K562 (cell line): ENCODE measurements around the gene SMG5. TPM values are rescaled to one million over a fixed set of nuclear protein-coding genes. Genes with fewer than 3 reads are reported as not detected.

Experiments
- ATAC-seq: fragments of 200-7000 bp; cut with Tn5 transposase; 3 replicates; pipeline ENCODE4 v1.9.1; 2020; ENCODE audit warnings: moderate library complexity
- BruUV-seq: library from RNA; stranded (reverse); fragments of 400-500 nt; replicated peaks from 2 replicates; lab custom pipeline; 2021; lab: Mats Ljungman, UMichigan
- CTCF ChIA-PET: fragments of 300-600 bp; formaldehyde crosslinking; extraction: SDS; loops from one replicate; lab custom pipeline; 2021; ENCODE audit warnings: low intra/inter-chr PET ratio; lab: Yijun Ruan, JAX
- POLR2A ChIA-PET: fragments of 300-600, 350-650 bp; sonication (Branson Sonifier 250); formaldehyde crosslinking; extraction: SDS; loops from one replicate; lab custom pipeline; 2021; ENCODE audit warnings: antibody characterized with exemption, inconsistent platforms; lab: Yijun Ruan, JAX
- DNase-seq, 4 experiments: peaks; one replicate each; pipeline versions ENCODE4 v3.0.0 to v3.0.0-alpha.2; 2011 to 2018; ENCODE audit warnings: low spot score in 3 of 4, mixed read lengths in 3 of 4; ENCODE audit errors: extremely low read depth in 1 of 4
- FAIRE-seq: peaks from 2 replicates; lab custom pipeline; 2011; peaks lifted over from hg19 to GRCh38; lab: Jason Lieb, UNC
- H2AFZ ChIP-seq: 2 replicates; pipeline ENCODE4 v1.6.0; 2011; ENCODE audit warnings: low read depth, low read length, control low read depth, inconsistent platforms
- H3K27ac ChIP-seq: fragments of 200-600 bp; 3 replicates; pipeline ENCODE4 v1.8.0; 2011; ENCODE audit warnings: low read depth, mild to moderate bottlenecking, control low read depth, inconsistent platforms, low read length, moderate library complexity, mixed read lengths; ENCODE audit errors: extremely low read depth
- H3K27me3 ChIP-seq, 2 experiments: fragments of 300-600 bp in 1 of 2; 2 replicates in 1 of 2; 3 replicates in 1 of 2; pipeline versions ENCODE4 v1.6.0 to v1.8.0; 2011; ENCODE audit warnings: inconsistent platforms in 2 of 2, low read length in 2 of 2, mild to moderate bottlenecking in 1 of 2, mixed read lengths in 1 of 2, moderate library complexity in 1 of 2; ENCODE audit not compliant: control insufficient read depth in 2 of 2, insufficient read depth in 2 of 2
- H3K36me3 ChIP-seq: fragments of 300-600 bp; 3 replicates; pipeline ENCODE4 v1.8.0; 2011; ENCODE audit warnings: mild to moderate bottlenecking, low read length, inconsistent platforms; ENCODE audit not compliant: control insufficient read depth, insufficient read depth
- H3K4me1 ChIP-seq, 2 experiments: fragments of 200-600 bp in 1 of 2; replicated peaks in 1 of 2; 2 replicates in 1 of 2; 3 replicates in 1 of 2; pipeline versions ENCODE4 v1.5.1 to v1.8.0; 2011; ENCODE audit warnings: inconsistent platforms in 2 of 2, low read length in 2 of 2, mild to moderate bottlenecking in 1 of 2, mixed read lengths in 1 of 2, moderate library complexity in 1 of 2; ENCODE audit not compliant: control insufficient read depth in 2 of 2, insufficient read depth in 2 of 2
- H3K4me2 ChIP-seq: 2 replicates; pipeline ENCODE4 v1.6.1; 2011; ENCODE audit warnings: low read length, control low read depth, inconsistent platforms, mixed read lengths; ENCODE audit not compliant: insufficient read depth
- H3K4me3 ChIP-seq: fragments of 200-600 bp; sonication (generic), shearing (Covaris generic); 2 replicates; pipeline ENCODE4 v1.5.1; 2016; ENCODE audit warnings: control low read depth, inconsistent platforms
- H3K79me2 ChIP-seq: fragments of 200-600 bp; 3 replicates; pipeline ENCODE4 v1.8.0; 2011; ENCODE audit warnings: low read length, inconsistent platforms; ENCODE audit not compliant: control insufficient read depth, insufficient read depth
- H3K9ac ChIP-seq, 2 experiments: 2 replicates each; pipeline versions ENCODE4 v1.6.0 to v1.6.1; 2011; ENCODE audit warnings: low read depth in 2 of 2, low read length in 2 of 2, control low read depth in 1 of 2, inconsistent platforms in 1 of 2, mild to moderate bottlenecking in 1 of 2, mixed read lengths in 1 of 2; ENCODE audit not compliant: insufficient read depth in 1 of 2
- H3K9me1 ChIP-seq: one replicate; pipeline ENCODE4 v1.6.0; 2011; ENCODE audit warnings: inconsistent platforms, mild to moderate bottlenecking, low read length, moderate library complexity; ENCODE audit not compliant: control insufficient read depth, insufficient read depth
- H3K9me3 ChIP-seq: replicated peaks from 2 replicates; pipeline ENCODE4 v1.5.1; 2011; ENCODE audit warnings: low read depth, low read length, inconsistent platforms; ENCODE audit not compliant: control insufficient read depth, insufficient read depth
- H4K20me1 ChIP-seq: replicated peaks from 2 replicates; pipeline ENCODE4 v1.6.1; 2011; ENCODE audit warnings: low read length, inconsistent platforms, mixed read lengths; ENCODE audit not compliant: control insufficient read depth, insufficient read depth
- NFIX ChIP-seq: fragments of 250-450 bp; sonication (Bioruptor Pico); IDR thresholded peaks from 2 replicates; pipeline ENCODE4 v1.4.0; 2020; ENCODE audit warnings: low read depth, mild to moderate bottlenecking, moderate library complexity
- POLR2AphosphoS5 ChIP-seq: IDR thresholded peaks from 2 replicates; pipeline ENCODE4 v1.6.1; 2011; ENCODE audit warnings: mild to moderate bottlenecking, low read depth, low read length, moderate library complexity; ENCODE audit not compliant: control insufficient read depth, insufficient read depth
- RBM14 ChIP-seq: fragments of 200-400 bp; formaldehyde crosslinking; IDR thresholded peaks from 2 replicates; pipeline ENCODE4 v1.6.1; 2018; ENCODE audit warnings: low read depth, mild to moderate bottlenecking, low read length, moderate library complexity, borderline replicate concordance; ENCODE audit not compliant: insufficient read depth
- SMARCB1 ChIP-seq: IDR thresholded peaks from 2 replicates; pipeline ENCODE4 v1.6.1; 2011; ENCODE audit warnings: improper control_type of control experiment, low read depth; ENCODE audit not compliant: insufficient read length
- SUPT5H ChIP-seq: fragments of 450-650 bp; IDR thresholded peaks from 2 replicates; pipeline ENCODE4 v1.6.1; 2016
- TAF15 ChIP-seq: fragments of 200-400 bp; formaldehyde crosslinking; IDR thresholded peaks from 2 replicates; pipeline ENCODE4 v1.6.1; 2017; ENCODE audit warnings: mild to moderate bottlenecking, low read depth, low read length, moderate library complexity
- ZNF165 ChIP-seq: fragments of 250-450 bp; sonication (Bioruptor Pico); IDR thresholded peaks from 2 replicates; pipeline ENCODE4 v1.4.0; 2020; ENCODE audit warnings: borderline replicate concordance
- WGBS: fragments of 100-300 bp; shearing (Covaris generic); methylation state at CpG from one replicate; pipeline ENCODE4 v1.1.6; 2016; ENCODE audit warnings: low coverage, mixed read lengths; ENCODE audit not compliant: insufficient coverage; ENCODE audit errors: missing lambda C conversion rate; 5-methylcytosine and 5-hydroxymethylcytosine counted together
- in situ Hi-C: fragments of 300-500 bp; cut with MboI; formaldehyde crosslinking; loops from 4 replicates; pipeline ENCODE4 v1.15.0; 2018; ENCODE audit warnings: inconsistent platforms, mixed read lengths
- intact Hi-C: fragments of 100-400 bp; cut with micrococcal nuclease; formaldehyde crosslinking; loops from 2 replicates; pipeline ENCODE4 v1.14.2; 2022
- polyA plus RNA-seq, 8 experiments: library from polyadenylated mRNA; depleted of rRNA in 4 of 8; stranded (reverse) in 5 of 8; unstranded in 3 of 8; fragments of >200 nt; fragmentation: Nextera tagmentation in 2 of 8; fragmentation: Illumina TruSeq in 1 of 8; extraction: Ambion mirVana in 2 of 8; extraction: Trizol in 1 of 8; gene quantifications; 2 replicates each; pipeline versions ENCODE4 v1.2.1 to v1.2.3, GENCODE V29; 2011 to 2014; ENCODE audit warnings: inconsistent platforms in 1 of 8, missing spikeins in 1 of 8
- total RNA-seq, 7 experiments: library from RNA; depleted of rRNA in 6 of 7; stranded (reverse); fragments of >200 nt in 6 of 7; fragmentation: Illumina TruSeq in 2 of 7; extraction: Trizol in 2 of 7; gene quantifications; 2 replicates each; pipeline versions ENCODE4 v1.2.1 to v1.2.3, GENCODE V29; 2011 to 2021; ENCODE audit warnings: low replicate concordance in 1 of 7
- TF ChIP-seq, protein P1 (sequence below): sonication (generic); formaldehyde crosslinking; IDR thresholded peaks from 2 replicates; pipeline ENCODE4 v1.8.0; 2023; ENCODE audit warnings: missing genetic modification reagents, mild to moderate bottlenecking, borderline replicate concordance

Gene SMG5
- total and polyA plus RNA-seq, 9 of the 15 experiments (the other 6 are each of a cell fraction or from before 2014, with no cell fraction given): 1.4 to 85.9 (median 53.0) TPM

DNA sequence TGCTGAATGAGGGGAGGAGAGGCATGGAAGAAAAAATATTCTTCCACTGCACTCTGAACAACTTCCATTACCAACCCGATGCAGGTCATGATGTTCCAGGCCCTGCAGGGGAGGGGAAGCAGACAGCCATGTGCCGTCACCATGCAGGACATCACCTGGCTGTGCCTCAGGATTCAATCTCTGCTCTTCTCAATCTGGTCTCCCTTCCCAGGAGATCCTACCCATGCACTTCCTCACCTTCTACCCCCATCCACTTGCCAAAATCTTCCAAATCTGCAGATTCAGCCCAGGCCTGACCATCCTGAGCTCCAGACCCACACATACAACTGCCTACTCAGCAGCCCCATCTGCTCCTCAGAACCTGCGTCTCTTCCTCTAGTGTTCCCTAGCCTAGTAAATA, 29.0 kb downstream of the SMG5 start:
- intact Hi-C loops (no loop called here), in situ Hi-C loops (no loop called here)
- Histone ChIP-seq H3K27me3 (no peaks in the 10 kb centered on the region), H3K9ac (no peak overlapping the region), H4K20me1 (no peaks in the 10 kb centered on the region), H3K4me2 (no peak overlapping the region), H2AFZ (no peak overlapping the region), H3K9me3 (no peaks in the 10 kb centered on the region), H3K4me1 (peaks cover 10 to 15% of the 10 kb centered on the region in 2 experiments; a peak in 4 of 5 replicates), H3K36me3 (peaks cover 87% of the 10 kb centered on the region), H3K9me1 (no peaks in the 10 kb centered on the region), H3K4me3 (no peak overlapping the region), H3K79me2 (no peaks in the 10 kb centered on the region), H3K27ac (no peak overlapping the region)
- WGBS: 90% methylated on average over 3 of the region's 3 CpGs
- no peak for DNase-seq
- BruUV-seq: no TSS peak
- ChIA-PET CTCF (no interaction called here), POLR2A (interaction anchor here (0.6 to 1.7 kb wide), 5 partner anchors 8 to 30 kb away, joined by 3 read pairs; no protein-coding TSS in a partner anchor)
- TF ChIP-seq RBM14: no peak
- TF ChIP-seq ZNF165: no peak
- TF ChIP-seq, protein P1, sequence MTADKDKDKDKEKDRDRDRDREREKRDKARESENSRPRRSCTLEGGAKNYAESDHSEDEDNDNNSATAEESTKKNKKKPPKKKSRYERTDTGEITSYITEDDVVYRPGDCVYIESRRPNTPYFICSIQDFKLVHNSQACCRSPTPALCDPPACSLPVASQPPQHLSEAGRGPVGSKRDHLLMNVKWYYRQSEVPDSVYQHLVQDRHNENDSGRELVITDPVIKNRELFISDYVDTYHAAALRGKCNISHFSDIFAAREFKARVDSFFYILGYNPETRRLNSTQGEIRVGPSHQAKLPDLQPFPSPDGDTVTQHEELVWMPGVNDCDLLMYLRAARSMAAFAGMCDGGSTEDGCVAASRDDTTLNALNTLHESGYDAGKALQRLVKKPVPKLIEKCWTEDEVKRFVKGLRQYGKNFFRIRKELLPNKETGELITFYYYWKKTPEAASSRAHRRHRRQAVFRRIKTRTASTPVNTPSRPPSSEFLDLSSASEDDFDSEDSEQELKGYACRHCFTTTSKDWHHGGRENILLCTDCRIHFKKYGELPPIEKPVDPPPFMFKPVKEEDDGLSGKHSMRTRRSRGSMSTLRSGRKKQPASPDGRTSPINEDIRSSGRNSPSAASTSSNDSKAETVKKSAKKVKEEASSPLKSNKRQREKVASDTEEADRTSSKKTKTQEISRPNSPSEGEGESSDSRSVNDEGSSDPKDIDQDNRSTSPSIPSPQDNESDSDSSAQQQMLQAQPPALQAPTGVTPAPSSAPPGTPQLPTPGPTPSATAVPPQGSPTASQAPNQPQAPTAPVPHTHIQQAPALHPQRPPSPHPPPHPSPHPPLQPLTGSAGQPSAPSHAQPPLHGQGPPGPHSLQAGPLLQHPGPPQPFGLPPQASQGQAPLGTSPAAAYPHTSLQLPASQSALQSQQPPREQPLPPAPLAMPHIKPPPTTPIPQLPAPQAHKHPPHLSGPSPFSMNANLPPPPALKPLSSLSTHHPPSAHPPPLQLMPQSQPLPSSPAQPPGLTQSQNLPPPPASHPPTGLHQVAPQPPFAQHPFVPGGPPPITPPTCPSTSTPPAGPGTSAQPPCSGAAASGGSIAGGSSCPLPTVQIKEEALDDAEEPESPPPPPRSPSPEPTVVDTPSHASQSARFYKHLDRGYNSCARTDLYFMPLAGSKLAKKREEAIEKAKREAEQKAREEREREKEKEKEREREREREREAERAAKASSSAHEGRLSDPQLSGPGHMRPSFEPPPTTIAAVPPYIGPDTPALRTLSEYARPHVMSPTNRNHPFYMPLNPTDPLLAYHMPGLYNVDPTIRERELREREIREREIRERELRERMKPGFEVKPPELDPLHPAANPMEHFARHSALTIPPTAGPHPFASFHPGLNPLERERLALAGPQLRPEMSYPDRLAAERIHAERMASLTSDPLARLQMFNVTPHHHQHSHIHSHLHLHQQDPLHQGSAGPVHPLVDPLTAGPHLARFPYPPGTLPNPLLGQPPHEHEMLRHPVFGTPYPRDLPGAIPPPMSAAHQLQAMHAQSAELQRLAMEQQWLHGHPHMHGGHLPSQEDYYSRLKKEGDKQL: no peak
- no peak for TF ChIP-seq SMARCB1
- TF ChIP-seq POLR2AphosphoS5: 0 out of 2 replicates have a peak, but pooled peaks have one; percentile 2
- TF ChIP-seq SUPT5H: peak; percentile 21; the same call in 1 of the 2 replicates
- TF ChIP-seq NFIX (CRISPR knock-in tag): no peak
- TF ChIP-seq TAF15: no peak
- no peak for FAIRE-seq
- no peak for ATAC-seq
